Astrocyte (in vitro differentiated cells and primary cell): ENCODE measurements around the gene GALR1. TPM values are rescaled to one million over a fixed set of nuclear protein-coding genes. Genes with fewer than 3 reads are reported as not detected.

Source experiments
- DNase-seq: peaks from one replicate; pipeline ENCODE4 v3.0.0-alpha.2; 2010; ENCODE audit warnings: low read depth
- FAIRE-seq: peaks from 2 replicates; lab custom pipeline; 2011; peaks lifted over from hg19 to GRCh38; lab: Jason Lieb, UNC
- H2AFZ ChIP-seq: 2 replicates; pipeline ENCODE4 v1.6.0; 2012; ENCODE audit warnings: low read depth, low read length, inconsistent platforms
- H3K27ac ChIP-seq: 2 replicates; pipeline ENCODE4 v1.5.1; 2011; ENCODE audit warnings: low read depth, low read length, inconsistent platforms
- H3K27me3 ChIP-seq: 2 replicates; pipeline ENCODE4 v1.6.0; 2011; ENCODE audit warnings: low read length, inconsistent platforms; ENCODE audit not compliant: insufficient read depth
- H3K36me3 ChIP-seq: 2 replicates; pipeline ENCODE4 v1.5.1; 2011; ENCODE audit warnings: low read length, inconsistent platforms; ENCODE audit not compliant: insufficient read depth
- H3K4me1 ChIP-seq: 2 replicates; pipeline ENCODE4 v1.5.1; 2011; ENCODE audit warnings: low read length, inconsistent platforms; ENCODE audit not compliant: insufficient read depth
- H3K4me2 ChIP-seq: 2 replicates; pipeline ENCODE4 v1.6.0; 2012; ENCODE audit warnings: low read length, inconsistent platforms
- H3K4me3 ChIP-seq: 2 replicates; pipeline ENCODE4 v1.5.1; 2011; ENCODE audit warnings: low read depth, mild to moderate bottlenecking, low read length, inconsistent platforms; ENCODE audit not compliant: insufficient read depth
- H3K79me2 ChIP-seq: 2 replicates; pipeline ENCODE4 v1.6.0; 2012; ENCODE audit warnings: mild to moderate bottlenecking, low read length, inconsistent platforms; ENCODE audit not compliant: insufficient read depth
- H3K9ac ChIP-seq: 2 replicates; pipeline ENCODE4 v1.6.0; 2012; ENCODE audit warnings: mild to moderate bottlenecking, low read length, inconsistent platforms
- H3K9me3 ChIP-seq: 2 replicates; pipeline ENCODE4 v1.5.1; 2012; ENCODE audit warnings: low read depth, mild to moderate bottlenecking, low read length, inconsistent platforms; ENCODE audit not compliant: insufficient read depth
- H4K20me1 ChIP-seq: 2 replicates; pipeline ENCODE4 v1.6.0; 2012; ENCODE audit warnings: low read length, inconsistent platforms; ENCODE audit not compliant: insufficient read depth
- H3K27ac Mint-ChIP-seq: one replicate; pipeline ENCODE4 v1.8.0; 2021; ENCODE audit warnings: mild to moderate bottlenecking, mixed read lengths; ENCODE audit not compliant: unreplicated experiment
- H3K27me3 Mint-ChIP-seq: one replicate; pipeline ENCODE4 v1.8.0; 2021; ENCODE audit warnings: low read depth, mixed read lengths; ENCODE audit not compliant: unreplicated experiment
- H3K36me3 Mint-ChIP-seq: one replicate; pipeline ENCODE4 v1.8.0; 2021; ENCODE audit warnings: low read depth, mixed read lengths; ENCODE audit not compliant: unreplicated experiment
- H3K4me1 Mint-ChIP-seq: one replicate; pipeline ENCODE4 v1.8.0; 2021; ENCODE audit warnings: low read depth, mixed read lengths; ENCODE audit not compliant: unreplicated experiment
- H3K4me3 Mint-ChIP-seq: one replicate; pipeline ENCODE4 v1.8.0; 2021; ENCODE audit warnings: mild to moderate bottlenecking, moderate library complexity, mixed read lengths; ENCODE audit not compliant: unreplicated experiment
- H3K9me3 Mint-ChIP-seq: one replicate; pipeline ENCODE4 v1.8.0; 2021; ENCODE audit warnings: mild to moderate bottlenecking, mixed read lengths; ENCODE audit not compliant: unreplicated experiment
- CTCF ChIP-seq: IDR thresholded peaks from 2 replicates; pipeline ENCODE4 v1.5.1; 2011; ENCODE audit warnings: low read depth, mild to moderate bottlenecking, inconsistent platforms, low read length, moderate library complexity; ENCODE audit not compliant: insufficient read depth
- EZH2 ChIP-seq: IDR thresholded peaks from 2 replicates; pipeline ENCODE4 v1.6.1; 2012; ENCODE audit warnings: mild to moderate bottlenecking, low read length, inconsistent platforms; ENCODE audit not compliant: insufficient read depth
- total RNA-seq: library from RNA; stranded (reverse); gene quantifications from 2 replicates; pipeline ENCODE4 v1.2.1, GENCODE V29; 2021

Gene GALR1
- total RNA-seq, 1 donor from 2014 or later, result not detected

- DNase-seq (no peak), FAIRE-seq (no peak)
- Histone ChIP-seq H3K4me2 (no peak overlapping the region), H3K4me3 (no peak overlapping the region), H3K27me3 (no peaks in the 10 kb centered on the region), H3K4me1 (no peaks in the 10 kb centered on the region), H3K27ac (no peak overlapping the region), H3K79me2 (no peaks in the 10 kb centered on the region), H4K20me1 (no peaks in the 10 kb centered on the region), H3K9me3 (no peaks in the 10 kb centered on the region), H3K36me3 (no peaks in the 10 kb centered on the region), H2AFZ (no peak overlapping the region), H3K9ac (no peak overlapping the region)
- Mint-ChIP-seq H3K27ac (no peak overlapping the region), H3K9me3 (no peaks in the 10 kb centered on the region), H3K4me3 (no peak overlapping the region), H3K36me3 (no peaks in the 10 kb centered on the region), H3K27me3 (peaks cover 2% of the 10 kb centered on the region), H3K4me1 (peaks cover 3% of the 10 kb centered on the region)
- TF ChIP-seq EZH2 (no peak), CTCF (no peak)
Measured at GRCh38 chr18:77308216-77308615, 58.6 kb downstream of the GALR1 start.

GRCh38 chr18:77314511-77314910, 64.9 kb downstream of the GALR1 start:
- Histone ChIP-seq H3K27me3 (no peaks in the 10 kb centered on the region), H3K9ac (no peak overlapping the region), H3K79me2 (no peaks in the 10 kb centered on the region), H3K36me3 (no peaks in the 10 kb centered on the region), H3K4me3 (no peak overlapping the region), H3K27ac (no peak overlapping the region), H3K4me2 (no peak overlapping the region), H4K20me1 (no peaks in the 10 kb centered on the region), H3K9me3 (no peaks in the 10 kb centered on the region), H3K4me1 (peaks cover 5% of the 10 kb centered on the region), H2AFZ (no peak overlapping the region)
- TF ChIP-seq CTCF, result no peak
- no peak for TF ChIP-seq EZH2
- Mint-ChIP-seq H3K4me1 (peaks cover 39% of the 10 kb centered on the region), H3K27ac (no peak overlapping the region), H3K9me3 (no peaks in the 10 kb centered on the region), H3K27me3 (no peaks in the 10 kb centered on the region), H3K36me3 (no peaks in the 10 kb centered on the region), H3K4me3 (no peak overlapping the region)
- DNase-seq (no peak), FAIRE-seq (no peak)

- Histone ChIP-seq H3K27ac (no peak overlapping the region), H3K36me3 (no peaks in the 10 kb centered on the region), H3K79me2 (no peaks in the 10 kb centered on the region), H3K4me1 (peaks cover 5% of the 10 kb centered on the region), H3K4me2 (no peak overlapping the region), H3K27me3 (no peaks in the 10 kb centered on the region), H3K9me3 (no peaks in the 10 kb centered on the region), H2AFZ (no peak overlapping the region), H3K4me3 (no peak overlapping the region), H4K20me1 (no peaks in the 10 kb centered on the region), H3K9ac (no peak overlapping the region)
- Mint-ChIP-seq H3K27me3 (no peaks in the 10 kb centered on the region), H3K4me1 (peaks cover 39% of the 10 kb centered on the region), H3K9me3 (no peaks in the 10 kb centered on the region), H3K36me3 (no peaks in the 10 kb centered on the region), H3K4me3 (no peak overlapping the region), H3K27ac (no peak overlapping the region)
- TF ChIP-seq CTCF, result no peak
- TF ChIP-seq EZH2, result no peak
- DNase-seq (no peak), FAIRE-seq (no peak)
Measured at GRCh38 chr18:77314952-77315351, 65.3 kb downstream of the GALR1 start.
